ENCODE data around the gene UROD.

The UROD gene

GRCh38 chr1:45008516-45008915, 3.5 kb upstream of the UROD start:
- WGBS, 2 donors (ENCODE audit: extremely low coverage in 2 of 2, insufficient read length in 2 of 2, insufficient replicate concordance in 1 of 2), result no CpG with 5 or more reads among the region's 12 CpGs
- Histone ChIP-seq H2AFZ (ENCODE audit: low read length) (no peak overlapping the region), H2AK5ac (ENCODE audit: low read depth, low read length) (no peak overlapping the region), H3K4me2 (ENCODE audit: insufficient read depth, low read length, poor library complexity, severe bottlenecking) (no peak overlapping the region), H3K18ac (ENCODE audit: low read length) (no peak overlapping the region), H3K14ac (ENCODE audit: low read length) (no peak overlapping the region), H4K91ac (ENCODE audit: low read depth, low read length, poor library complexity) (no peak overlapping the region), H3K79me1 (ENCODE audit: low read depth, low read length) (peaks cover 2% of the 10 kb centered on the region), H2BK12ac (ENCODE audit: low read length) (no peak overlapping the region), H3K9ac (ENCODE audit: low read depth, low read length, poor library complexity) (no peak overlapping the region), H2BK5ac (ENCODE audit: low read length) (no peak overlapping the region), H4K8ac (ENCODE audit: low read depth, low read length) (no peak overlapping the region), H3K4me3 (ENCODE audit: low read length in 2 of 2) (no peak overlapping the region), H3K27me3 (ENCODE audit: control insufficient read depth in 3 of 3, insufficient read depth in 3 of 3, low read depth in 1 of 3, low read length in 3 of 3) (no peaks in the 10 kb centered on the region), H3K27ac (replicated peaks; ENCODE audit: low read length) (no peak overlapping the region), H3K9me3 (replicated peaks in 1 of 2; ENCODE audit: control insufficient read depth in 2 of 2, insufficient read depth in 1 of 2, low read depth in 1 of 2, low read length in 2 of 2) (no peaks in the 10 kb centered on the region), H2BK120ac (ENCODE audit: low read depth, low read length) (no peak overlapping the region), H3K4me1 (ENCODE audit: control insufficient read depth in 2 of 2, insufficient read depth in 1 of 2, low read depth in 1 of 2, low read length in 2 of 2) (peaks cover 12 to 15% of the 10 kb centered on the region in 2 donors), H2BK15ac (ENCODE audit: low read length) (no peak overlapping the region), H3K23ac (ENCODE audit: low read depth, low read length, poor library complexity) (no peak overlapping the region), H3K36me3 (replicated peaks in 1 of 2; ENCODE audit: control insufficient read depth in 2 of 2, insufficient read depth in 2 of 2, low read length in 2 of 2) (peaks cover 31 to 61% of the 10 kb centered on the region in 2 donors), H3K4ac (ENCODE audit: low read length) (no peak overlapping the region)
- no peak for DNase-seq (ENCODE audit: low spot score)

GRCh38 chr1:45009296-45009865, 2.7 kb upstream of the UROD start:
- Histone ChIP-seq H2AFZ (ENCODE audit: low read length) (no peak overlapping the region), H3K4me1 (ENCODE audit: control insufficient read depth in 2 of 2, insufficient read depth in 1 of 2, low read depth in 1 of 2, low read length in 2 of 2) (peaks cover 12 to 15% of the 10 kb centered on the region in 2 donors), H3K18ac (ENCODE audit: low read length) (no peak overlapping the region), H4K8ac (ENCODE audit: low read depth, low read length) (no peak overlapping the region), H2BK120ac (ENCODE audit: low read depth, low read length) (no peak overlapping the region), H2AK5ac (ENCODE audit: low read depth, low read length) (no peak overlapping the region), H3K4ac (ENCODE audit: low read length) (no peak overlapping the region), H3K36me3 (replicated peaks in 1 of 2; ENCODE audit: control insufficient read depth in 2 of 2, insufficient read depth in 2 of 2, low read length in 2 of 2) (peaks cover 25 to 60% of the 10 kb centered on the region in 2 donors), H2BK15ac (ENCODE audit: low read length) (no peak overlapping the region), H2BK5ac (ENCODE audit: low read length) (no peak overlapping the region), H3K27ac (replicated peaks; ENCODE audit: low read length) (no peak overlapping the region), H2BK12ac (ENCODE audit: low read length) (no peak overlapping the region), H3K4me3 (ENCODE audit: low read length in 2 of 2) (peak overlapping the region; percentile 22 to 42), H3K9me3 (replicated peaks in 1 of 2; ENCODE audit: control insufficient read depth in 2 of 2, insufficient read depth in 1 of 2, low read depth in 1 of 2, low read length in 2 of 2) (no peaks in the 10 kb centered on the region), H3K23ac (ENCODE audit: low read depth, low read length, poor library complexity) (no peak overlapping the region), H4K91ac (ENCODE audit: low read depth, low read length, poor library complexity) (no peak overlapping the region), H3K14ac (ENCODE audit: low read length) (no peak overlapping the region), H3K4me2 (ENCODE audit: insufficient read depth, low read length, poor library complexity, severe bottlenecking) (no peak overlapping the region), H3K79me1 (ENCODE audit: low read depth, low read length) (peaks cover 2% of the 10 kb centered on the region), H3K27me3 (ENCODE audit: control insufficient read depth in 3 of 3, insufficient read depth in 3 of 3, low read depth in 1 of 3, low read length in 3 of 3) (no peaks in the 10 kb centered on the region), H3K9ac (ENCODE audit: low read depth, low read length, poor library complexity) (no peak overlapping the region)
- no CpG with 5 or more reads among the region's 11 CpGs for whole genome bisulfite sequencing, 2 donors (ENCODE audit: extremely low coverage in 2 of 2, insufficient read length in 2 of 2, insufficient replicate concordance in 1 of 2)
- DNase-seq (ENCODE audit: low spot score), result no peak

- Histone ChIP-seq H4K91ac (ENCODE audit: low read depth, low read length, poor library complexity) (no peak overlapping the region), H2BK120ac (ENCODE audit: low read depth, low read length) (no peak overlapping the region), H3K14ac (ENCODE audit: low read length) (no peak overlapping the region), H3K4me1 (ENCODE audit: control insufficient read depth in 2 of 2, insufficient read depth in 1 of 2, low read depth in 1 of 2, low read length in 2 of 2) (peaks cover 12 to 15% of the 10 kb centered on the region in 2 donors), H3K27me3 (ENCODE audit: control insufficient read depth in 3 of 3, insufficient read depth in 3 of 3, low read depth in 1 of 3, low read length in 3 of 3) (no peaks in the 10 kb centered on the region), H2BK5ac (ENCODE audit: low read length) (no peak overlapping the region), H3K36me3 (replicated peaks in 1 of 2; ENCODE audit: control insufficient read depth in 2 of 2, insufficient read depth in 2 of 2, low read length in 2 of 2) (peaks cover 19 to 58% of the 10 kb centered on the region in 2 donors), H3K23ac (ENCODE audit: low read depth, low read length, poor library complexity) (peak overlapping the region; percentile 12), H3K18ac (ENCODE audit: low read length) (no peak overlapping the region), H3K9ac (ENCODE audit: low read depth, low read length, poor library complexity) (peak overlapping the region; percentile 71), H2BK15ac (ENCODE audit: low read length) (no peak overlapping the region), H3K4me3 (ENCODE audit: low read length in 2 of 2) (peak overlapping the region; percentile 71 to 94), H3K4me2 (ENCODE audit: insufficient read depth, low read length, poor library complexity, severe bottlenecking) (peak overlapping the region; percentile 97), H4K8ac (ENCODE audit: low read depth, low read length) (no peak overlapping the region), H2BK12ac (ENCODE audit: low read length) (no peak overlapping the region), H3K27ac (replicated peaks; ENCODE audit: low read length) (no peak overlapping the region), H3K79me1 (ENCODE audit: low read depth, low read length) (peaks cover 2% of the 10 kb centered on the region), H3K4ac (ENCODE audit: low read length) (no peak overlapping the region), H2AK5ac (ENCODE audit: low read depth, low read length) (peak overlapping the region; percentile 23), H3K9me3 (replicated peaks in 1 of 2; ENCODE audit: control insufficient read depth in 2 of 2, insufficient read depth in 1 of 2, low read depth in 1 of 2, low read length in 2 of 2) (no peaks in the 10 kb centered on the region), H2AFZ (ENCODE audit: low read length) (peak overlapping the region; percentile 84)
- peak; percentile 8 for DNase-seq (ENCODE audit: low spot score)
- WGBS, 2 donors (ENCODE audit: extremely low coverage in 2 of 2, insufficient read length in 2 of 2, insufficient replicate concordance in 1 of 2), result no CpG with 5 or more reads among the region's 41 CpGs
These were observed 1.8 kb upstream of the UROD start for GRCh38 chr1:45009956-45010854.

Measured in neuronal stem cell (in vitro differentiated cells).